ENCODE measurements around the gene STKLD1.

- no peak for TF ChIP-seq USF1 (IDR thresholded peaks at IDR 0.05)
- no peak for TF ChIP-seq MAX (IDR thresholded peaks at IDR 0.05)
- TF ChIP-seq CREB1 (IDR thresholded peaks at IDR 0.05; ENCODE audit: low read depth), result no peak
- no peak for TF ChIP-seq EP300 (IDR thresholded peaks at IDR 0.05; ENCODE audit: borderline replicate concordance)
- no peak for TF ChIP-seq EGR1 (IDR thresholded peaks at IDR 0.05)
- TF ChIP-seq NFIC (IDR thresholded peaks at IDR 0.05), result no peak
- TF ChIP-seq YY1 (IDR thresholded peaks at IDR 0.05; ENCODE audit: low read depth), result no peak
- TF ChIP-seq REST (IDR thresholded peaks at IDR 0.05; ENCODE audit: low read depth), result no peak
- TF ChIP-seq TAF1 (IDR thresholded peaks at IDR 0.05; ENCODE audit: low read depth), result no peak
- no peak for TF ChIP-seq CEBPB (IDR thresholded peaks at IDR 0.05)
These were observed 8.4 kb upstream of the STKLD1 start for GRCh38 chr9:133367778-133368177.

Measured in Ishikawa (cell line).